HG03175 (cell line): ENCODE results near the gene HSPA4L.

ENCODE experiments used
- ATAC-seq: cut with Tn5 transposase; IDR thresholded peaks from one replicate; pipeline ENCODE4 v1.9.1; 2021; ENCODE audit warnings: mild to moderate bottlenecking, moderate library complexity; ENCODE audit not compliant: unreplicated experiment

Gene HSPA4L

GRCh38 chr4:127782275-127783025 is at the start of gene HSPA4L:
TSS of gene HSPA4L (plus strand) at chr4:127782322. CDS start at chr4:127782551, 229 bp downstream.
- ATAC-seq = peak; percentile 48

DNA sequence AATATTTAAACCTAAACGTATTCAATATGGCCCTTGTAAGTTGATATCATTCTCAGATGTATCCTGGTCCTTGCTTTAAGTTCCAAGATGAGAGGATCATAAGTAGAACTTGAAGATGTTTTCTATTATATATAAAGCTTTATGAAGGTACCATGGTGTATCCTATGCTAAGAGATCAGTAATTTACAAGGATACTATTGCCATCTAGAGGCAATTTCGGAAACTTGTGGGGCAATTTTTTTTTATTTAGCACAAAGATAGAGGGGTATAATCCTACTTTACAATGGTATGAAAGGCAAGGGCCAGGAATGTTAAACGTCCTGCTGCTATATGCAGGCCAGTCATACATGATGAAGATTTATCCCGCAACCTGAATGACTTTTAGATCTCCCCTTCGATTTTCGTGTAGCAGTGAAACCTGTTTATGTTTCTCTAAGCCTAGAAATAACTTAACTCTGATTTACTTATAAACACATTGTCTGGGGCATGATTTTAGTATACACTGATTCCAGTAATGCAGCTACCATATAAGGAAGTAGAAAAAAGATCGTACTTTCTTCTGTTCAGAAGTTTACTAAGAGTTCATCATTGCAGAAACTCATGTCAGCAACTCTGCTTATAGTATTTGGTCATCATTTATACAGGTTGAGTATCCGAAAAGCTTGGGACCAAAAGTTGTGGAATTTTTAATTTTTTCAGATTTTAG is 49.3 kb upstream of the HSPA4L start:
- ATAC-seq = peak; percentile 88

- ATAC-seq = no peak
Observed at GRCh38 chr4:127734976-127735375, 47.1 kb upstream of the HSPA4L start.

DNA sequence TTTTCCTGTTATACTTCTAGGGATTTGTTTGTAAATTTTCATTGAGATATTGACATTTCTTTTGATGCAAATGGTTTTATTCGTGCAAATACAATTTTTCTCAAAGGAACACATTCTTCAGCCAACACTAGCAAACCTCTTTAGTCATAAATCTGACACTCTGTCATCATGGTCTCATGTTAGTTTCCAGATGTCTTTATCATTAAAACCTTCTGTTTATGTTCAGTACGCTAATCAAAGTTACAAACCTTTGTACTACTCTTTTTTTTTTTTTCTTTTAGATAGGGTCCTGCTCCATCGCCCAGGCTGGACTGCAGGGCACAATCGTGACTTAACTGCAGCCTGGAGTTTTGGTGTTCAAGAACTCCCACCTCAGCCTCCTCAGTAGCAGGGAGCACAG is 44.8 kb upstream of the HSPA4L start:
- no peak for ATAC-seq

- ATAC-seq = no peak
Observed at GRCh38 chr4:127741247-127741646, 40.9 kb upstream of the HSPA4L start.

GRCh38 chr4:127747883-127748282 is 34.2 kb upstream of the HSPA4L start:
- no peak for ATAC-seq

- no peak for ATAC-seq
Observed at GRCh38 chr4:127748957-127749356, 33.2 kb upstream of the HSPA4L start.

- ATAC-seq = no peak
Observed at GRCh38 chr4:127756906-127757305, 25.2 kb upstream of the HSPA4L start.

- peak; percentile 82 for ATAC-seq
Observed at GRCh38 chr4:127759228-127759820, 22.8 kb upstream of the HSPA4L start.

DNA sequence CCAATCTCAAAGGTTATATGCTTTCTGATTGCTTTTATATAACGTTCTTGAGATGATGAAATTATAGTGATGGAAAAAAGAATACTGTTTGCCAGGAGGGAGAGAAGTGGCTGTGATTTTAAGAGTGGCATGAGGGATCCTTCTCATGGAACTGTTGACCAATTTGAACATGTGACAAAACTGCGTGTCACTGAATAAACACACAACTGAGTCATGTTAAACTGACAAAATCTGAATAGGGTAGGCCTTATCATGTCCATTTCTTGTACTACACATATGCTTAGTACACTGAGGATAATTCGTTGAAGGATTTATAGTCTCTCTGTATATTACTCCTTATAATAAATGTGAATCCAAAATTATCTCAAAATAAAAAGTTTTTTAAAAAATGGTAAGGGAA is 22.2 kb upstream of the HSPA4L start:
- ATAC-seq = no peak

- ATAC-seq = no peak
Observed at GRCh38 chr4:127771535-127772275, 10.4 kb upstream of the HSPA4L start.

DNA sequence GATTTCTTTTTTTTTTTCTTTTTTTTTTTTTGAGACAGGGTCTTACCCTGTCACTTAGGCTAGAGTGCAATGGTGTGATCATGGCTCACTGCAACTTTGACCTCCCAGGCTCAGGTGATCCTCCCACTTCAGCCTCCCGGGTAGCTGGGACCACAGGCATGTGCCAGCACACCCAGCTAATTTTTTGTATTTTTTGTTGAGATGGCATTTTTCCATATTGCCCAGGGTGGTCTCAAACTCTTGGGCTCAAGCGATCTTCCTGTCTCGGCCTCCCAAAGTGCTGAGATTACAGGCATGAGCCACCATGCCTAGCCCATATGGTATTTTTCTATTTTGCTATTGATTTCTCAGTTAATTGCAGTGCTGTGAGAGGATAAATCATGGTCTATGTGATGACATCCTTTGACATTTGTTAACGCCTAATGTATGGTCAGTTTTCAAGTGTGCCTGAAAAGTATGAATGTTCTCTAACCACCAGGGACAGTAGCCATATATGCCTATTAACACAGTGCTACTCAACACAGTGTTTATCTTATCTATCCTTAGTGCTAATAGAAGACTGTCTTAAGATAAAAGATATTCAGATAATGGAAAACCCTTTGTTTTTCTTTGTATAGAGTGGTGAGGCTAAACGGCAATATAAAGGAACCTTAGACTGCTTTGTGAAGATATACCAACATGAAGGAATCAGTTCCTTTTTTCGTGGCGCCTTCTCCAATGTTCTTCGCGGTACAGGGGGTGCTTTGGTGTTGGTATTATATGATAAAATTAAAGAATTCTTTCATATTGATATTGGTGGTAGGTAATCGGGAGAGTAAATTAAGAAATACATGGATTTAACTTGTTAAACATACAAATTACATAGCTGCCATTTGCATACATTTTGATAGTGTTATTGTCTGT is 9.1 kb upstream of the HSPA4L start:
- ATAC-seq = no peak

DNA sequence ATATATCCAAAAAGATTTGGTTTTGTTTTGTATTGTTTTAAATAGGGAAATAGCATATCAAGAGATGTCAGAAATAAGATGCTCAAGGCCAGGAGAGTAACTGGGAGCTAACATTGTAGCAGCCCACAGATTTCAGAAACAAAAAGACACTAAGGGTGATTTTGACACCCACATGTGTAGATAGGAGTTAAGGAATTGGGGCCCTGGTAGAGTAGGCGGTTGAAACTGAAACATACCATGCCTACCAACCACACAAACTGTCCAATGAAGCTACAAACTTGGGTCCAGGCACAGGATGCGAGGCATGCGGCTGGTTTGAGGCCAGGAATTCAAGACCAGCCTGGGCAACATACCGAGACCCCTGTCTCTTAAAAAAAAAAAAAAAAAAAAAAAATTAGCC is 6.3 kb upstream of the HSPA4L start:
- no peak for ATAC-seq

GRCh38 chr4:127776620-127777019 is 5.5 kb upstream of the HSPA4L start:
- no peak for ATAC-seq

DNA sequence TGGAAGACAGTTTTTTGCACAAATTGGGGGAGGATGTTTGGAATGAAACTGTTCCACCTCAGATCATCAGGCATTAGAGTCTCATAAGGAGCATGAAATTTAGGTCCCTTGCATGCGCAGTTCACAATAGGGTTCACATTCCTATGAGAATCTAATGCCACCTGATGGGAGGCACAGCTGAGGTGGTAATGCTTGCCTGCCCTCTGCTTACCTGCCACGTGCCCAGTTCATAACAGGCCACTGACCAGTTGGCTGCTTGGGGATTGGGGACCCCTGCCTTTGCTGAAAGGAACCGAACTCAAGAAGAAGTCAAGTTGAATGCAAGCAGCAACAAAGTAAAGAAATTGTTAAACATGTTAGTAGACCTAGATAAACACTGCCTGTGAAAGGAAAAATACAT is 4.6 kb upstream of the HSPA4L start:
- ATAC-seq = no peak

DNA sequence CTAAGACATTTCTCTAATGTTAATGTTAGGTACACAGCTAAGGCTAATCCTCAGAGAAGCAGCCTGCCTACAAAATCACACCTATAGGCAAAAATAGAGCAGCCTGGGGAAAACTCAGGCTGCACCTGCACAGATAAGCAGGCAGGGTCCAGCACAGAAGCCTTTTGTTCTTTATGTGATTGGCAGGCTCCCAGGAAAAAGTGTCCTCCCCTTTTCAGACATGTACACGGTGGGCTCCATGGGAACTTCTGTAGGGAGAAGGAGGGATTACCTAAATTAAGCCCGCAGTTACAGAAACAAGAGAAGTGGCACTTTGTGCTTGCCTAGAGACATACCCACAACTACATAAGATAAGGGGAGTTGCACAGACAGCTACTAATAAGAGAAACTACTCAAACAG is 4.0 kb upstream of the HSPA4L start:
- ATAC-seq = no peak

DNA sequence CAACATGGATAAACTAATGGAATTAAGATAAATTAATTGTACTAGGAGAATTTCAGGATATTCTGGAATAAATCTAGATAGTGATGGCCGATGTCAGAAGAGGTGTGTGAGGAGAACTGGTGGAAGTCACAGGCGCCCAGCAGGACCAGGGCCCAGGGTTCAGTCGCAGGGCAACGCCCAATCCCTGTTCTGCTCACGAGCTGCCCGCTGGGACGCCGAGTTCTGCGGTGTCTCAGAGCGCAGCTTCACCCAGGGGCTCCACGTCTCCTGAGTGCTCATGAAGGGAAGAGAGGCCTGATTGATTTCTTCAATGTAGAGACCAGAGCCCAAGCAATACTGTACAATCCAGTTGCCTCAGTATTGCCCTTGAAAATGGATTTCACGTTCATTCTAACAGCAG is 1.5 kb upstream of the HSPA4L start:
- ATAC-seq = no peak

DNA sequence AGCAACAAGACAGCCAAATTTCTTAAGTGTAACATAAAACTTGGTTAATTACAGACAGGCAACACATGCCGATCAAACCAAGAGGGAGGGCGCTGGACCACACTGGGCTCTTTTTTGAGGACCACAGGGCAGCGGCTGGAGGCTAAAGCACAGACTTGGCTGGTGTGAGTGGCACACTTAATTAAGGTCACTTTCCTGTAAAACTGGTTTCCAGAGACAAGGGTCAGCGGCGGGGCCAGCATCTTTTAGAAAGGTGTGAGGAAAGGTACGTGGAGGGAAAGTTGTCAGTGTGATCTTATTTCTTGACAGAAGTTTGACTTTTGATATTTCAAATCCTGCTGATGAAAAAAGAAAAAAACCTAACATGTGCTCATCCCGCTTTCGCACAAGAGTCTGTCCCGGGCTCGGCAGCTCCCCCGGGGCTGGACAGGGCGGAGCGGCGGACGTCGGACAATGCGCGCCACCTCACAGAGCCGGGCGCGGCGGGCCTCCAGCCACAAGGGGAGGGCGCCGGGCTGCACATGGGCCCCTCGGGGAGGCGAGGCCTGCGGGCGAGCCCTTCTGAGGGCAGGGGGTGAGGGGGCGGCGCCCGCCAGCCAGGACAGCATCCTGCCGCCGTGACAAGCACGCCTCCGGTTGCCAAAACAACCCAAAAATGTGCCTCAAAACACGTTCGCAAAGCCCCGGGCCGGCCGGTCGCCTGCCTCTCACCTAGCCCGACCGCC is 660 bp upstream of the HSPA4L start:
- peak; percentile 46 for ATAC-seq

DNA sequence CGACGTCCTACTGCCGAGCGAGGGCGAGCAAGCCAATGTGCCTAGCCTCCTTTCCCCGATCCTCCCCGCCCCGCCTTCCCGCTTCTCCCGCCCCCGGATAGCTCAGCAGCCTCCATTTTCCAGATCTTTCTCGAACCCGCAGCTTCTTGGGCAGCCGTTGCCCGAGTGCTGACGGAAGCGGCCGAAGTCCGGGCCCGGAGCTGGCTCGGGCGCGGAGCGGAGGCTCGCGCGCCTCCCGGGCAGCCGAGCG is 172 bp upstream of the HSPA4L start:
- ATAC-seq = peak; percentile 76
